Neural cell (in vitro differentiated cells): ENCODE results near the gene KIN.

Source experiments
- EP300 ChIP-seq: fragments of 450-650 bp; conservative IDR thresholded peaks from 2 replicates; pipeline ENCODE4 v1.6.1; 2014; ENCODE audit warnings: antibody characterized with exemption, mild to moderate bottlenecking, moderate library complexity; ENCODE audit not compliant: poor library complexity, severe bottlenecking
- EZH2 ChIP-seq: fragments of 200-600, 300-800 bp; shearing (Covaris generic), sonication (generic); IDR thresholded peaks from 2 replicates; pipeline ENCODE4 v1.6.1; 2014; ENCODE audit warnings: antibody characterized with exemption, low read length, borderline replicate concordance, mild to moderate bottlenecking; ENCODE audit not compliant: insufficient read depth, poor library complexity, severe bottlenecking
- MXI1 ChIP-seq: fragments of 450-650 bp; conservative IDR thresholded peaks from 2 replicates; pipeline ENCODE4 v1.6.1; 2014; ENCODE audit warnings: antibody characterized with exemption, mild to moderate bottlenecking; ENCODE audit not compliant: poor library complexity, severe bottlenecking
- POLR2AphosphoS5 ChIP-seq: IDR thresholded peaks from 2 replicates; pipeline ENCODE4 v1.6.1; 2012
- RAD21 ChIP-seq: fragments of 450-650 bp; conservative IDR thresholded peaks from 2 replicates; pipeline ENCODE4 v1.6.1; 2014; ENCODE audit warnings: antibody characterized with exemption, mild to moderate bottlenecking, moderate library complexity
- REST ChIP-seq: IDR thresholded peaks from 2 replicates; pipeline ENCODE4 v1.6.1; 2012; ENCODE audit warnings: borderline replicate concordance
- SMC3 ChIP-seq: fragments of 450-650 bp; conservative IDR thresholded peaks from 2 replicates; pipeline ENCODE4 v1.6.1; 2014; ENCODE audit warnings: antibody characterized with exemption, mild to moderate bottlenecking, moderate library complexity; ENCODE audit not compliant: poor library complexity
- TAF1 ChIP-seq: IDR thresholded peaks from 2 replicates; pipeline ENCODE4 v1.6.1; 2012; ENCODE audit warnings: low read depth
- TF ChIP-seq, protein P1 (sequence below): fragments of 450-650 bp; IDR thresholded peaks from 2 replicates; pipeline ENCODE4 v1.5.1; 2014; ENCODE audit warnings: antibody characterized with exemption, mild to moderate bottlenecking, moderate library complexity; ENCODE audit not compliant: poor library complexity, severe bottlenecking

GRCh38 chr10:7836571-7836970, 48.8 kb upstream of the KIN start:
- TF ChIP-seq POLR2AphosphoS5 (no peak), EZH2 (no peak), REST (no peak), EP300 (no peak), MXI1 (no peak), RAD21 (no peak), TAF1 (no peak), SMC3 (no peak)
- TF ChIP-seq, protein P1, sequence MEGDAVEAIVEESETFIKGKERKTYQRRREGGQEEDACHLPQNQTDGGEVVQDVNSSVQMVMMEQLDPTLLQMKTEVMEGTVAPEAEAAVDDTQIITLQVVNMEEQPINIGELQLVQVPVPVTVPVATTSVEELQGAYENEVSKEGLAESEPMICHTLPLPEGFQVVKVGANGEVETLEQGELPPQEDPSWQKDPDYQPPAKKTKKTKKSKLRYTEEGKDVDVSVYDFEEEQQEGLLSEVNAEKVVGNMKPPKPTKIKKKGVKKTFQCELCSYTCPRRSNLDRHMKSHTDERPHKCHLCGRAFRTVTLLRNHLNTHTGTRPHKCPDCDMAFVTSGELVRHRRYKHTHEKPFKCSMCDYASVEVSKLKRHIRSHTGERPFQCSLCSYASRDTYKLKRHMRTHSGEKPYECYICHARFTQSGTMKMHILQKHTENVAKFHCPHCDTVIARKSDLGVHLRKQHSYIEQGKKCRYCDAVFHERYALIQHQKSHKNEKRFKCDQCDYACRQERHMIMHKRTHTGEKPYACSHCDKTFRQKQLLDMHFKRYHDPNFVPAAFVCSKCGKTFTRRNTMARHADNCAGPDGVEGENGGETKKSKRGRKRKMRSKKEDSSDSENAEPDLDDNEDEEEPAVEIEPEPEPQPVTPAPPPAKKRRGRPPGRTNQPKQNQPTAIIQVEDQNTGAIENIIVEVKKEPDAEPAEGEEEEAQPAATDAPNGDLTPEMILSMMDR = no peak
